ENCODE data around the gene ATXN7L1. TPM values are rescaled to one million over a fixed set of nuclear protein-coding genes. Genes with fewer than 3 reads are reported as not detected.

The ATXN7L1 gene
- total and polyA plus RNA-seq, 2 of the 8 experiments (the other 6 are each of a cell fraction or from before 2014, with no cell fraction given): 14.3 to 34.0 TPM

DNA sequence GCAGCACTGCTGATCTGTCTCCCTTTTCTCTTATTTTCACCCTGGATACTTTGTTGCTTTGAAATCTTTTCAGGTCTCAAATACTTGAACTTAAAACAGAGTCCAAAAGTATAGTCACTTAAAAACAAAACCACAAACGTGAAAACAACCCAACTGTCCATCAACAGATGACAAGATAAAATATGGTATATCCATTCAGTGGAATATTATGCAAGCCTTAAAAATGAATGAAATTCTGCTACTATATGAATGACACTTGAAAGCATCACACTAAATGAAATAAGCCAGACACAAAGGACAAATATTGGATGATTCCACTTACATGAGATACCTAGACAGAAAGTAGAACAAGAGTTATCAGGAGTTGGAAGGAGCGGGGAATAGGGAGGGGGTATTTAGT is 250.4 kb downstream of the ATXN7L1 start:
- H4K5ac ChIP-seq (ENCODE audit: insufficient read length, low read depth, low read length): no peak overlapping the region
- H2BK12ac ChIP-seq (ENCODE audit: low read depth, low read length): no peak overlapping the region
- H3K23ac ChIP-seq (ENCODE audit: insufficient read length): no peak overlapping the region
- CTCF ChIA-PET (ENCODE audit: partially characterized antibody): no interaction called here
- H3K79me2 ChIP-seq (ENCODE audit: control insufficient read depth in 1 of 2, insufficient read depth in 2 of 2, low read length in 2 of 2): peaks cover 0 to 67% of the 10 kb centered on the region in 2 experiments; a peak in 3 of 4 replicates
- H3K56ac ChIP-seq (replicated peaks; ENCODE audit: insufficient read length, low read depth, low read length): no peak overlapping the region
- peaks cover 2 to 8% of the 10 kb centered on the region in 2 experiments for H4K20me1 ChIP-seq (replicated peaks in 1 of 2; ENCODE audit: control insufficient read depth in 1 of 2, insufficient read depth in 2 of 2, low read length in 2 of 2)
- peaks cover 5 to 62% (median 25%) of the 10 kb centered on the region in 4 experiments; a peak in 7 of 8 replicates for H3K36me3 ChIP-seq (ENCODE audit: control insufficient read depth in 2 of 4, insufficient read depth in 4 of 4, low read length in 3 of 4)
- no peak overlapping the region for H3K4me3 ChIP-seq (ENCODE audit: extremely low read depth in 1 of 4, insufficient read depth in 2 of 4, low read depth in 3 of 4, low read length in 4 of 4)
- no peak overlapping the region for H3K9ac ChIP-seq (replicated peaks in 1 of 4; ENCODE audit: extremely low read depth in 1 of 4, low read depth in 3 of 4, low read length in 3 of 4)
- H2BK5ac ChIP-seq (ENCODE audit: low read depth, low read length): no peak overlapping the region
- no peak for DNase-seq (ENCODE audit: low read depth in 1 of 2, low spot score in 2 of 2)
- H4K91ac ChIP-seq (replicated peaks; ENCODE audit: insufficient read length, low read length): no peak overlapping the region
- H2BK15ac ChIP-seq (ENCODE audit: low read length): no peak overlapping the region
- no peak overlapping the region for H3K18ac ChIP-seq (ENCODE audit: extremely low read depth, low read length)
- H3K4me1 ChIP-seq (replicated peaks in 1 of 4; ENCODE audit: control insufficient read depth in 3 of 4, insufficient read depth in 4 of 4, low read length in 3 of 4): no peaks in the 10 kb centered on the region
- H3K23me2 ChIP-seq (ENCODE audit: low read depth, low read length): no peaks in the 10 kb centered on the region
- H2BK120ac ChIP-seq (replicated peaks; ENCODE audit: low read depth, low read length): no peak overlapping the region
- peaks cover 0 to 5% of the 10 kb centered on the region in 2 experiments; a peak in 3 of 4 replicates for H3K9me3 ChIP-seq (ENCODE audit: insufficient read depth in 2 of 2, low read depth in 1 of 2, low read length in 1 of 2)
- no peak overlapping the region for H3K4ac ChIP-seq (replicated peaks; ENCODE audit: insufficient read length, low read depth, low read length)
- no peaks in the 10 kb centered on the region for H3K27me3 ChIP-seq (replicated peaks in 1 of 4; ENCODE audit: control insufficient read depth in 3 of 4, extremely low read depth in 1 of 4, insufficient read depth in 3 of 4, low read length in 3 of 4)
- H3K14ac ChIP-seq (ENCODE audit: insufficient read length): no peak overlapping the region
- WGBS, 2 experiments (ENCODE audit: extremely low coverage in 1 of 2, insufficient coverage in 1 of 2, insufficient read length in 1 of 2, insufficient replicate concordance in 2 of 2, low coverage in 1 of 2, low lambda C conversion rate in 2 of 2, missing lambda C conversion rate in 1 of 2): 94 to 100% methylated on average over 1 to 2 of the region's 2 CpGs
- H3K4me2 ChIP-seq (ENCODE audit: insufficient read depth in 1 of 2, low read depth in 2 of 2, low read length in 2 of 2): no peak overlapping the region
- no peak overlapping the region for H3K27ac ChIP-seq (ENCODE audit: low read depth, low read length)
- POLR2A ChIA-PET (ENCODE audit: partially characterized antibody): interaction anchor here (12.8 kb wide), 1 partner anchor 12 kb away, joined by 57 read pairs; no protein-coding TSS in a partner anchor
- FAIRE-seq: no peak
- H4K8ac ChIP-seq (ENCODE audit: extremely low read depth, insufficient read depth, low read length): no peak overlapping the region
- H2AFZ ChIP-seq (ENCODE audit: low read length): no peak overlapping the region
- H3K79me1 ChIP-seq (ENCODE audit: low read depth, low read length): no peaks in the 10 kb centered on the region
- peak; percentile 67; the same call in 1 of the 2 replicates for TF ChIP-seq KDM1A (IDR thresholded peaks at IDR 0.05; ENCODE audit: borderline replicate concordance, low read length)
- TF ChIP-seq, protein P1, sequence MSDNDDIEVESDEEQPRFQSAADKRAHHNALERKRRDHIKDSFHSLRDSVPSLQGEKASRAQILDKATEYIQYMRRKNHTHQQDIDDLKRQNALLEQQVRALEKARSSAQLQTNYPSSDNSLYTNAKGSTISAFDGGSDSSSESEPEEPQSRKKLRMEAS (IDR thresholded peaks at IDR 0.05): no peak
- no peak for TF ChIP-seq PHF8 (conservative IDR thresholded peaks at IDR 0.05; ENCODE audit: low read depth, low read length)
- TF ChIP-seq, protein P2, sequence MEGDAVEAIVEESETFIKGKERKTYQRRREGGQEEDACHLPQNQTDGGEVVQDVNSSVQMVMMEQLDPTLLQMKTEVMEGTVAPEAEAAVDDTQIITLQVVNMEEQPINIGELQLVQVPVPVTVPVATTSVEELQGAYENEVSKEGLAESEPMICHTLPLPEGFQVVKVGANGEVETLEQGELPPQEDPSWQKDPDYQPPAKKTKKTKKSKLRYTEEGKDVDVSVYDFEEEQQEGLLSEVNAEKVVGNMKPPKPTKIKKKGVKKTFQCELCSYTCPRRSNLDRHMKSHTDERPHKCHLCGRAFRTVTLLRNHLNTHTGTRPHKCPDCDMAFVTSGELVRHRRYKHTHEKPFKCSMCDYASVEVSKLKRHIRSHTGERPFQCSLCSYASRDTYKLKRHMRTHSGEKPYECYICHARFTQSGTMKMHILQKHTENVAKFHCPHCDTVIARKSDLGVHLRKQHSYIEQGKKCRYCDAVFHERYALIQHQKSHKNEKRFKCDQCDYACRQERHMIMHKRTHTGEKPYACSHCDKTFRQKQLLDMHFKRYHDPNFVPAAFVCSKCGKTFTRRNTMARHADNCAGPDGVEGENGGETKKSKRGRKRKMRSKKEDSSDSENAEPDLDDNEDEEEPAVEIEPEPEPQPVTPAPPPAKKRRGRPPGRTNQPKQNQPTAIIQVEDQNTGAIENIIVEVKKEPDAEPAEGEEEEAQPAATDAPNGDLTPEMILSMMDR (IDR thresholded peaks at IDR 0.05; ENCODE audit: control extremely low read depth in 1 of 3, insufficient read depth in 1 of 3, low read depth in 1 of 3, low read length in 3 of 3): no peak
- H2BK20ac ChIP-seq (ENCODE audit: low read length): no peak overlapping the region
- H2AK5ac ChIP-seq (ENCODE audit: low read depth, low read length): no peak overlapping the region

Measured in H1 (cell line).